Erythroblast (primary cell): Measurements from ENCODE around the gene ZMIZ1.

Experiments used
- GATA1 ChIP-seq: IDR thresholded peaks from 2 replicates; pipeline ENCODE4 v1.6.1; 2011; ENCODE audit warnings: low read depth, mild to moderate bottlenecking, control low read depth, low read length, moderate library complexity
- POLR2A ChIP-seq: IDR thresholded peaks from 2 replicates; pipeline ENCODE4 v1.6.1; 2011; ENCODE audit warnings: mild to moderate bottlenecking, low read length

GRCh38 chr10:79028056-79028430 is 40.7 kb upstream of the ZMIZ1 start:
- TF ChIP-seq POLR2A (no peak), GATA1 (no peak)
